IMR-90 (cell line): ENCODE data around the gene TM2D3.

Experiments
- CTCF ChIP-seq: conservative IDR thresholded peaks from 2 replicates; pipeline ENCODE4 v1.5.1; 2012; ENCODE audit warnings: mild to moderate bottlenecking, low read depth, low read length, improper control_type of control experiment
- MXI1 ChIP-seq: IDR thresholded peaks from 2 replicates; pipeline ENCODE4 v1.6.1; 2012; ENCODE audit warnings: low read depth, mild to moderate bottlenecking, low read length, moderate library complexity, borderline replicate concordance
- POLR2A ChIP-seq: IDR thresholded peaks from 2 replicates; pipeline ENCODE4 v1.6.1; 2012; ENCODE audit warnings: mild to moderate bottlenecking, low read depth, low read length
- RAD21 ChIP-seq: IDR thresholded peaks from 2 replicates; pipeline ENCODE4 v1.6.1; 2012; ENCODE audit warnings: low read length, improper control_type of control experiment
- SMC3 ChIP-seq: fragments of 150-350 bp; IDR thresholded peaks from 2 replicates; pipeline ENCODE4 v1.6.1; 2016; ENCODE audit warnings: low read depth, mild to moderate bottlenecking, antibody characterized with exemption, low read length, moderate library complexity

- TF ChIP-seq MXI1 (no peak), CTCF (no peak), SMC3 (no peak), RAD21 (no peak), POLR2A (no peak)
These were observed 38.1 kb downstream of the TM2D3 start for GRCh38 chr15:101614001-101614585.
